Measurements from ENCODE around the gene CS. TPM values are rescaled to one million over a fixed set of nuclear protein-coding genes. Genes with fewer than 3 reads are reported as not detected.

Gene CS
- polyA plus RNA-seq, 1 of the 3 experiments (the other 2 are of a cell fraction) = 121 TPM

DNA sequence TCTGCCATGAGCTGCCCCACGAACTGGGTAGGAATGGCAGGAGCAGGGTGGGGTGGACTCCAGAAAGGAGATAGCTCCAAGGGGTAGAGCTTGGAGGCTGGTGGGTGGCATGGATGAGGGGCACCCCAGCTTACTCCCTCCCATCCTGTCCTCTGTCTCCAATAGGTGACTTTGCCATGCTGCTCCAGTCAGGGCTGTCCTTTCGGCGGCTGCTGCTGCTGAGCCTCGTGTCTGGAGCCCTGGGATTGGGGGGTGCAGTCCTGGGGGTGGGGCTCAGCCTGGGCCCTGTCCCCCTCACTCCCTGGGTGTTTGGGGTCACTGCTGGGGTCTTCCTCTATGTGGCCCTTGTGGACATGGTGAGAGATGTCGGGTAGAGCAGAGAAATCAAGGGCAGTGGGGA lies 63.1 kb downstream of the CS start:
- ChIA-PET CTCF (interaction anchor here (1.9 to 4.9 kb wide), 4 partner anchors 10 to 47 kb away, joined by 4 to 31 read pairs (median 6); partner anchors contain the start of genes ANKRD52 and SMARCC2), POLR2A (interaction anchor here (0.6 to 1.6 kb wide), 3 partner anchors 11 to 49 kb away, joined by 3 to 5 read pairs (median 3); partner anchors contain the start of gene RNF41)
- no peak overlapping the region for H2AFZ ChIP-seq (ENCODE audit: low read depth)
- peaks cover 0 to 7% of the 10 kb centered on the region in 2 experiments; a peak in 1 of 4 replicates for H3K4me1 ChIP-seq (ENCODE audit: control insufficient read depth in 1 of 2, insufficient read depth in 2 of 2, low read depth in 1 of 2, low read length in 1 of 2)
- no peak overlapping the region for H3K9ac ChIP-seq
- TF ChIP-seq EZH2phosphoT487 (IDR thresholded peaks at IDR 0.05; ENCODE audit: borderline replicate concordance, low read depth) = no peak
- peaks cover 3% of the 10 kb centered on the region; the same call in 1 of the 2 replicates for H3K79me2 ChIP-seq (ENCODE audit: insufficient read depth)
- H3F3A ChIP-seq (replicated peaks; ENCODE audit: insufficient read depth) = peaks cover 14% of the 10 kb centered on the region
- 91% methylated on average over 1 of the region's 5 CpGs for WGBS (ENCODE audit: low lambda C conversion rate)
- 0 out of 2 replicates have a peak, but pooled peaks cover 4% of the 10 kb centered on the region for H4K20me1 ChIP-seq (ENCODE audit: insufficient read depth)
- peaks cover 8 to 53% of the 10 kb centered on the region in 2 experiments for H3K36me3 ChIP-seq (replicated peaks in 1 of 2; ENCODE audit: control insufficient read depth in 1 of 2, insufficient read depth in 2 of 2, low read length in 1 of 2)
- no peaks in the 10 kb centered on the region for H3K9me2 ChIP-seq
- H3K4me2 ChIP-seq = no peak overlapping the region
- H3K9me3 ChIP-seq = no peaks in the 10 kb centered on the region
- H3K27me3 ChIP-seq (ENCODE audit: insufficient read depth) = no peaks in the 10 kb centered on the region
- no peak overlapping the region for H3K4me3 ChIP-seq (ENCODE audit: low read depth in 2 of 2, low read length in 1 of 2)
- H3K27ac ChIP-seq (ENCODE audit: low read depth in 2 of 2, low read length in 1 of 2) = no peak overlapping the region
- DNase-seq = no peak

GRCh38 chr12:56236091-56236490 lies 64.0 kb downstream of the CS start:
- CTCF ChIA-PET = interaction anchor here (1.9 to 4.9 kb wide), 4 partner anchors 10 to 46 kb away, joined by 4 to 31 read pairs (median 6); partner anchors contain the start of genes ANKRD52 and SMARCC2
- Histone ChIP-seq H3K4me1 (ENCODE audit: control insufficient read depth in 1 of 2, insufficient read depth in 2 of 2, low read depth in 1 of 2, low read length in 1 of 2) (peaks cover 0 to 7% of the 10 kb centered on the region in 2 experiments; a peak in 1 of 4 replicates), H3K36me3 (replicated peaks in 1 of 2; ENCODE audit: control insufficient read depth in 1 of 2, insufficient read depth in 2 of 2, low read length in 1 of 2) (peaks cover 2 to 44% of the 10 kb centered on the region in 2 experiments), H3F3A (replicated peaks; ENCODE audit: insufficient read depth) (peaks cover 14% of the 10 kb centered on the region), H3K4me2 (no peak overlapping the region), H3K9me3 (no peaks in the 10 kb centered on the region), H3K4me3 (ENCODE audit: low read depth in 2 of 2, low read length in 1 of 2) (no peak overlapping the region), H3K27me3 (ENCODE audit: insufficient read depth) (no peaks in the 10 kb centered on the region), H4K20me1 (ENCODE audit: insufficient read depth) (0 out of 2 replicates have a peak, but pooled peaks cover 4% of the 10 kb centered on the region), H3K27ac (ENCODE audit: low read depth in 2 of 2, low read length in 1 of 2) (no peak overlapping the region), H3K9ac (no peak overlapping the region), H3K9me2 (no peaks in the 10 kb centered on the region), H3K79me2 (ENCODE audit: insufficient read depth) (no peaks in the 10 kb centered on the region), H2AFZ (ENCODE audit: low read depth) (no peak overlapping the region)
- WGBS (ENCODE audit: low lambda C conversion rate) = 100% methylated on average over 6 of the region's 6 CpGs
- DNase-seq = no peak
- TF ChIP-seq RFX5 (IDR thresholded peaks at IDR 0.05; ENCODE audit: low read length) (no peak), SIN3A (IDR thresholded peaks at IDR 0.05; ENCODE audit: borderline replicate concordance, low read depth, low read length) (no peak), MAX (IDR thresholded peaks at IDR 0.05; ENCODE audit: low read depth) (no peak), JUND (IDR thresholded peaks at IDR 0.05) (no peak)
- TF ChIP-seq, protein P1, sequence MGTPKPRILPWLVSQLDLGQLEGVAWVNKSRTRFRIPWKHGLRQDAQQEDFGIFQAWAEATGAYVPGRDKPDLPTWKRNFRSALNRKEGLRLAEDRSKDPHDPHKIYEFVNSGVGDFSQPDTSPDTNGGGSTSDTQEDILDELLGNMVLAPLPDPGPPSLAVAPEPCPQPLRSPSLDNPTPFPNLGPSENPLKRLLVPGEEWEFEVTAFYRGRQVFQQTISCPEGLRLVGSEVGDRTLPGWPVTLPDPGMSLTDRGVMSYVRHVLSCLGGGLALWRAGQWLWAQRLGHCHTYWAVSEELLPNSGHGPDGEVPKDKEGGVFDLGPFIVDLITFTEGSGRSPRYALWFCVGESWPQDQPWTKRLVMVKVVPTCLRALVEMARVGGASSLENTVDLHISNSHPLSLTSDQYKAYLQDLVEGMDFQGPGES (IDR thresholded peaks at IDR 0.05; ENCODE audit: low read depth, low read length) = no peak
- POLR2A ChIA-PET = interaction anchor here (1.6 kb wide), 1 partner anchor 14 kb away, joined by 5 read pairs; the partner anchor contains the start of gene RNF41

DNA sequence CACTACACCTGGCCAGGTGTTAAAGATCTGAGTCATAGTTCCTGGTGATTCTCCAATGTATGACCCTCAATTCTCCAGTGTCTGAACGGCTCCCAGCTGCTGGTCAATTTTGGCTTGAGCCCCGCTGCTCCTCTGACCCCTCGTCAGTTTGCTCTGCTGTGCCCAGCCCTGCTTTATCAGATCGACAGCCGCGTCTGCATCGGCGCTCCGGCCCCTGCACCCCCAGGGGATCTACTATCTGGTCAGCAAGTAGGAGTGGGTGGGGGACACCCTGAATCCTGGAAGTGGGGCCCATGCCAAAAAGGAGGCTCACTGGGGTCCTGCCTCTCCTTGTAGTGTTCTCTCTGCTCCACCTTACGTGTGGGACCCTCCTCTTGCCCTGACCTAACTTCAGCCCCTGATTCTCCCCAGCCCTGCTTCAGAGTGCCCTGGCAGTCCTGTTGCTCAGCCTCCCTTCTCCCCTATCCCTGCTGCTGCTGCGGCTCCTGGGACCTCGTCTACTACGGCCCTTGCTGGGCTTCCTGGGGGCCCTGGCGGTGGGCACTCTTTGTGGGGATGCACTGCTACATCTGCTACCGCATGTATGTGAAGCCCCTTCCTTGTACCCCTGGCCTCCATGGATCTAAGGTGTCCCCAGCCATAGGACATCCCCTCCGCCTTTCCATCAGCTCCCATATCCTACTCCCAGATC lies 65.2 kb downstream of the CS start:
- Histone ChIP-seq H3K9me2 (no peaks in the 10 kb centered on the region), H3K79me2 (ENCODE audit: insufficient read depth) (no peaks in the 10 kb centered on the region), H3K36me3 (replicated peaks in 1 of 2; ENCODE audit: control insufficient read depth in 1 of 2, insufficient read depth in 2 of 2, low read length in 1 of 2) (peaks cover 0 to 32% of the 10 kb centered on the region in 2 experiments), H3F3A (replicated peaks; ENCODE audit: insufficient read depth) (peaks cover 14% of the 10 kb centered on the region), H4K20me1 (ENCODE audit: insufficient read depth) (0 out of 2 replicates have a peak, but pooled peaks cover 4% of the 10 kb centered on the region), H2AFZ (ENCODE audit: low read depth) (no peak overlapping the region), H3K9ac (no peak overlapping the region), H3K27ac (ENCODE audit: low read depth in 2 of 2, low read length in 1 of 2) (no peak overlapping the region), H3K4me2 (no peak overlapping the region), H3K4me1 (ENCODE audit: control insufficient read depth in 1 of 2, insufficient read depth in 2 of 2, low read depth in 1 of 2, low read length in 1 of 2) (peaks cover 0 to 7% of the 10 kb centered on the region in 2 experiments; a peak in 1 of 4 replicates), H3K4me3 (ENCODE audit: low read depth in 2 of 2, low read length in 1 of 2) (no peak overlapping the region), H3K27me3 (ENCODE audit: insufficient read depth) (no peaks in the 10 kb centered on the region), H3K9me3 (no peaks in the 10 kb centered on the region)
- ChIA-PET POLR2A (interaction anchor here (0.6 to 0.8 kb wide), 2 partner anchors 13 to 98 kb away, joined by 3 read pairs; no protein-coding TSS in a partner anchor), CTCF (interaction anchor here (1.3 to 4.9 kb wide), 5 partner anchors 9 to 229 kb away, joined by 3 to 31 read pairs (median 5); partner anchors contain the start of genes ANKRD52 and SMARCC2)
- peak; percentile 69 for DNase-seq
- TF ChIP-seq GATA2 (CRISPR knock-in tag; IDR thresholded peaks at IDR 0.05) (peak; percentile 55), YY1 (IDR thresholded peaks at IDR 0.05; ENCODE audit: low read depth) (no peak)
- WGBS (ENCODE audit: low lambda C conversion rate) = 57% methylated on average over 16 of the region's 16 CpGs

All from SK-N-SH (cell line).